Left lung (tissue), 10 donors: Measurements from ENCODE around the gene PKD1. TPM values are rescaled to one million over a fixed set of nuclear protein-coding genes. Genes with fewer than 3 reads are reported as not detected.
A peak's percentile ranks its signal among the peaks of the same experiment; 100 is the strongest.

Source experiments
- ATAC-seq: fragments of 200-7000 bp; cut with Tn5 transposase; one replicate; pipeline ENCODE4 v1.9.1; 2020; ENCODE audit warnings: moderate library complexity
- DNase-seq, 4 donors: peaks; one replicate each; pipeline ENCODE4 v3.0.0-alpha.2; 2013 to 2020
- H3K27ac ChIP-seq, 2 donors: fragments of 200-600 bp; sonication (generic) in 1 of 2; one replicate each; pipeline versions ENCODE4 v1.5.0 to v1.8.0; 2020 to 2021
- H3K27me3 ChIP-seq, 2 donors: fragments of 200-600 bp; sonication (generic) in 1 of 2; one replicate each; pipeline versions ENCODE4 v1.5.0 to v1.8.0; 2020 to 2021
- H3K36me3 ChIP-seq, 2 donors: fragments of 200-600 bp; sonication (generic) in 1 of 2; one replicate each; pipeline versions ENCODE4 v1.5.0 to v1.8.0; 2020 to 2021
- H3K4me1 ChIP-seq, 2 donors: fragments of 200-600 bp; one replicate each; pipeline ENCODE4 v1.8.0; 2021
- H3K4me3 ChIP-seq, 2 donors: fragments of 200-600 bp; sonication (generic) in 1 of 2; one replicate each; pipeline versions ENCODE4 v1.5.0 to v1.8.0; 2020 to 2021; ENCODE audit warnings: mild to moderate bottlenecking in 1 of 2
- H3K9me3 ChIP-seq, 2 donors: fragments of 200-600 bp; sonication (generic) in 1 of 2; one replicate each; pipeline versions ENCODE4 v1.5.0 to v1.8.0; 2020 to 2021
- intact Hi-C, 2 donors: fragments of 100-400 bp; cut with DNase I; formaldehyde crosslinking; loops; one replicate each; pipeline versions ENCODE4 v1.11.2 to v1.14.2; 2022
- polyA plus RNA-seq, 6 donors: library from polyadenylated mRNA; unstranded; fragments of 120-200 nt; gene quantifications; one replicate each; pipeline ENCODE4 v1.2.1, GENCODE V29; 2013; ENCODE audit not compliant: insufficient read length in 6 of 6
- total RNA-seq, 2 donors: library from RNA; stranded (reverse); fragmentation: NEBNext Ultra II Directional; extraction: Animal tissue kit (Norgen Biotek cat#: 25700); gene quantifications; one replicate each; pipeline ENCODE4 v1.2.1, GENCODE V29; 2021
- TF ChIP-seq, protein P1 (sequence below), 2 donors: fragments of 200-600 bp; sonication (generic) in 1 of 2; IDR thresholded peaks; one replicate each; pipeline versions ENCODE4 v1.5.0 to v1.8.0; 2021; ENCODE audit warnings: antibody characterized with exemption in 2 of 2
- donor health status: DM: no; HTN: yes; CAD: no.
- donor health status: DM: no; HTN: no; CAD: no.

Gene PKD1
- total and polyA plus RNA-seq, 8 donors: 63.2 to 165 (median 101) TPM

DNA sequence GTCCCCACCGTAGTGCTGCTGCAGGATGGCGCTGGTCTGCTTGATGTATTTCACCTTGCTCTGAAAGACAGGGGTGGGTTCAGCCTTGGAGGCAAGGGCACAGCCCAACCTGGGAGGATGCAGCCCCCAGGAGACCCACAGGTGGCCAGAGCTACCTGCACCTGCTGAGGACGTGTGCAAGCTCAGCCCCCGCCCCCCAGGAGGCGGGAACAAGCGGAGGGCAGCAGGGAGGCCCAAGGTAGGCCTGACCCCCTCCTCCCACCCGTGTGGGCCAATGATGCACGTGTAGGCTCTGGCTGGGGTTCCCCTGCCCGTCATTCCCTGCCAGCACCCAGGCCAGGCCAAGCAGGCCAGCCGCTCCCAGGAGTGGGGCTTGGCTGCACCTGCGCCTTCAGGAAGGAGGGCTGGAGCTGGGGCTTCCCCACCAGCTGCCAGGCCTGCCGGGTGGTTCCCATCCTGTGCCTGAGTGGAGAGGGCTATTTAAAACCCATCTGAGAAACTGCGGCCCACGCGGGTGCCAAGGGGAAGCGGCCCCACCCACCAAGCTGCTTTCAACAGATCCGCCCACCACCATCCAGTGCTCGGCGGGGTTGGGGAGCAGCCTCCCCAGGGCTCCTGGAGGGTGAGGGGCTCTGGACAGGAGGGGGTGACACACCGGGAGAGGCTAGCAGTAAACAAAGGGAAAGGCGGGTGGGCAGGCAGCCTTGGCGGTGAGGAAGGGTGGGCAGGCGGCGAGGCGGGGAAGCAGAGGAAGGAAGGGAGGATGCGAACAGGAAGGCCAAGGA, 91.8 kb downstream of the PKD1 start:
- intact Hi-C loops: no loop called here

DNA sequence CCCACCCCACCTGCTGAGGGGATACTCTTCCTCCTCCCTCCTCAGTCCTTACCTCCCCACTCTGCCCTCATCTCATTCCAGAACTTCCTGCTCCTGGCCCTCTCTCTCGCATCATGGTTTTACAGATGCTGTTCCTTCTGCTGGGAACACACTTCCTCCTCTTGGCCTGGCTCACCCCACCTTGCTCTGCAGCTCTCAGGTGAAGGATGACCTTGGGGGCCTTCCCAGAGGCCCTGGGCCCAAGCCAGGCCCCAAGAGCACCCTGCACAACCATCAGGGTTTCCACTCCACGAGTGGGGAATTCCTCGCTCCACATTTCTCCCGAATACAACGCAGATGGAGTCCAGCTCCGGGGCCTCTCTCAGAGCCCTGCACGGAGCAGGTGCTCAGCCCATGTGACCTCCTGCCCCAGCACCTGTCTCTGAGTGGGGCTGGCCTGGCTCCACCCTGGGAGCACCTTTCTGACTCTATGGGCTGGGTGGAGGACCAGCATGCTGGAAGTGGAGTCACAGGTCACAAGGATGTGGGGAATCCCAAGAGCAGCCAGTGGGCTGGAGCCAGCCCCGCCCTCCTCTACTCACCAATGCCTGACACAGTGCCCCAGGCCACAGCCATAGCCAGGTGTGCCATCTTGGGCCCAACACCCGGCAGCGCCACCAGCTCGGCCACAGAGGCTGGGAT, 92.6 kb downstream of the PKD1 start:
- peak; percentile 23 for ATAC-seq
- peak overlapping the region; percentile 73 to 75 for H3K27ac ChIP-seq

More for the DNA sequence above, 91.8 kb downstream of the PKD1 start:
- H3K4me3 ChIP-seq: no peak overlapping the region
- H3K27me3 ChIP-seq: no peaks in the 10 kb centered on the region
- ATAC-seq: peak; percentile 14
- H3K27ac ChIP-seq: peak overlapping the region; percentile 73 to 75
- H3K9me3 ChIP-seq: no peaks in the 10 kb centered on the region
- peaks cover 0 to 2% of the 10 kb centered on the region in 2 donors for H3K36me3 ChIP-seq
- peaks cover 49 to 87% of the 10 kb centered on the region in 2 donors for H3K4me1 ChIP-seq
- TF ChIP-seq, protein P1, sequence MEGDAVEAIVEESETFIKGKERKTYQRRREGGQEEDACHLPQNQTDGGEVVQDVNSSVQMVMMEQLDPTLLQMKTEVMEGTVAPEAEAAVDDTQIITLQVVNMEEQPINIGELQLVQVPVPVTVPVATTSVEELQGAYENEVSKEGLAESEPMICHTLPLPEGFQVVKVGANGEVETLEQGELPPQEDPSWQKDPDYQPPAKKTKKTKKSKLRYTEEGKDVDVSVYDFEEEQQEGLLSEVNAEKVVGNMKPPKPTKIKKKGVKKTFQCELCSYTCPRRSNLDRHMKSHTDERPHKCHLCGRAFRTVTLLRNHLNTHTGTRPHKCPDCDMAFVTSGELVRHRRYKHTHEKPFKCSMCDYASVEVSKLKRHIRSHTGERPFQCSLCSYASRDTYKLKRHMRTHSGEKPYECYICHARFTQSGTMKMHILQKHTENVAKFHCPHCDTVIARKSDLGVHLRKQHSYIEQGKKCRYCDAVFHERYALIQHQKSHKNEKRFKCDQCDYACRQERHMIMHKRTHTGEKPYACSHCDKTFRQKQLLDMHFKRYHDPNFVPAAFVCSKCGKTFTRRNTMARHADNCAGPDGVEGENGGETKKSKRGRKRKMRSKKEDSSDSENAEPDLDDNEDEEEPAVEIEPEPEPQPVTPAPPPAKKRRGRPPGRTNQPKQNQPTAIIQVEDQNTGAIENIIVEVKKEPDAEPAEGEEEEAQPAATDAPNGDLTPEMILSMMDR (IDR thresholded peaks at IDR 0.05): no peak
- DNase-seq: peak in 2 of 4 donors; percentile 77 to 85

DNA sequence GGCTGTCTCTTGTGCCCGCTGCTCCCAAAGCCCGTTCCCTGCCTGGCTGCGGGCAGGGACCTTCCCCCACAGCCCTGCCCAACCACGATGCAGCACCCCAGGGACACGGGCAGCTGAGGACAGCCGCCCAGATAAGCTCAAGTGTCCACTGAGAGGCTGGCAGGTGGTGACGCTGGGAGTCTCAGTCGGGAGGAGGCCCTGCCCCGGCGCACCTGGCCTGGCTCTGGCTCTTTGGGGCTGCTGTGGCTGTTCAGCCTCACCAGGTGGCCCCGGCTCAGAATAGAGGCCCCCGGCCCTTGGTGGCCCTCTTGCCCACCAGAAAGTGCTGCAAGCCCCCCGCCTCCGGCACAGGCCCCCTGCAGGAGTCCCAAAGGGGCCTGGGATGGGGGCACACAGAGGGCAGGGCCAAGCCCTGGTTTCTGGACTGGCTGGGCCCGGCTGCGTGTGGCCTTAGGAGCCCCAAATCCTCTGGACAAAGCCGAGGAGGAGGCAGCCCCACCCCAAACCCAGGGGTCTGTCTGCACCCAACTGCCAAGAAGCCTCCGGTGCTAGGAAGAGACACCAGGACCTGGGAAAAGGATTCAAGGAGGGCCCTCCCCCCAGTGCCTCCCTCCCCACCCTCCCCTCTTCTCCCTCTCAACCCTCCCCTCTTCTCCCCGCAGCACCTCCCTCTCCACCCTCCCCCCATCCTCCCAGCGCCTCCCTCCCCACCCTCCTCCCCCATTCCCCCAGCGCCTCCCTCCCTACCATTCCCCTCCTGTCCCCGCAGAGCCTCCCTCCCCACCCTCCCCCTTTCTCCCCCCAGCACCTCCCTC, 93.3 kb downstream of the PKD1 start:
- peaks cover 57 to 95% of the 10 kb centered on the region in 2 donors for H3K4me1 ChIP-seq
- ATAC-seq: peak; percentile 71

More for the DNA sequence above, 92.6 kb downstream of the PKD1 start:
- TF ChIP-seq, protein P1 (IDR thresholded peaks at IDR 0.05): no peak
- Histone ChIP-seq H3K4me3 (no peak overlapping the region), H3K36me3 (peaks cover 0 to 6% of the 10 kb centered on the region in 2 donors), H3K27me3 (no peaks in the 10 kb centered on the region), H3K9me3 (no peaks in the 10 kb centered on the region), H3K4me1 (peaks cover 49 to 88% of the 10 kb centered on the region in 2 donors)
- intact Hi-C loops: no loop called here
- peak in 2 of 4 donors; percentile 82 to 83 for DNase-seq

DNA sequence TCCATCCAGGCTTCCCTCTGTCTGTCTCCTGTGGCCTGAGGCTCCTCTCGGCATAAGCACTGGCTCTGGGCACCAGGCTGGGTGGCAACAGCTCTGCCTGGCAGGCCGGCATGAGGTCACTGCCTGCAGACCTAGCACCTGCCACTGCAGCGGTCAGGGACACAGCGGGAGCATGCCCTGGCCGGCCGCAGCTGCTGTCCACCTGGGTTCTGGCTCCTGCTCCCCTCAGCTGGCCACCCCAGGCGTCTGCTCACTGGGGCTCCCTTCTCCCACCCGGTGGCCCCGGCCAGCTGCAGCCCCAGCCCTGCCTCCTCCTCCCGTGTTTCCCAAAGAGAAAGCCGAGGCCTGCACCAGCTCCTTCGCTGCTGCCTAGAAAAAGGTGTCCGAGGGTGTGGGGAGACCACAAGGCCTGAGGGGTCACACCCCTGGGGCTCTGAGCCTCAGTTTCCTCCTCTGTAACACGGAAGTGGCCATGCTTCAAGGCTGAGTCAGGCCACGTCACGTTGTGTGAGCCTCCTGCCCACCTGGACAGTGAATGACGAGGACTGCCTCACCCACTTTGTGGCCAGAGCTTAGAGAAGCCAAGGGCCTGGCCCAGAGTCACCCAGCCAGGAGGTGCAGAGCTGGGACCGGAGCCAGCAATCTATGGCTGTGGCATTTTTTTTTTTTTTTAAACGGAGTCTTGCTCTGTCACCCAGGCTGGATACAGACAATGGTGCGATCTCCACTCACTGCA, 94.7 kb downstream of the PKD1 start:
- H3K27ac ChIP-seq: peak overlapping the region; percentile 81 to 85
- H3K4me3 ChIP-seq: no peak overlapping the region
- peaks cover 64 to 95% of the 10 kb centered on the region in 2 donors for H3K4me1 ChIP-seq
- peak in 2 of 4 donors; percentile 79 to 87 for DNase-seq
- ATAC-seq: peak; percentile 35
- no peaks in the 10 kb centered on the region for H3K9me3 ChIP-seq
- H3K27me3 ChIP-seq: no peaks in the 10 kb centered on the region
- H3K36me3 ChIP-seq: peaks cover 0 to 21% of the 10 kb centered on the region in 2 donors
- intact Hi-C loops: no loop called here
- TF ChIP-seq, protein P1 (IDR thresholded peaks at IDR 0.05): no peak

More for the DNA sequence above, 93.3 kb downstream of the PKD1 start:
- Histone ChIP-seq H3K9me3 (no peaks in the 10 kb centered on the region), H3K4me3 (no peak overlapping the region), H3K27ac (peak overlapping the region; percentile 85 to 87), H3K27me3 (no peaks in the 10 kb centered on the region), H3K36me3 (peaks cover 0 to 13% of the 10 kb centered on the region in 2 donors)
- intact Hi-C loops: no loop called here
- peak in 3 of 4 donors; percentile 75 to 91 (median 85) for DNase-seq
- TF ChIP-seq, protein P1 (IDR thresholded peaks at IDR 0.05): no peak
